Right lobe of liver (tissue), 4 donors: ENCODE measurements around the gene CEP89.

Experiments
- CTCF ChIP-seq, 4 donors: fragments of 200-600 bp in 3 of 4; fragments of 450-650 bp in 1 of 4; IDR thresholded peaks; one replicate each; pipeline versions ENCODE4 v1.5.1 to v1.8.0; 2016 to 2022; ENCODE audit warnings: antibody characterized with exemption in 4 of 4, mild to moderate bottlenecking in 2 of 4
- POLR2A ChIP-seq: fragments of 450-650 bp; IDR thresholded peaks from one replicate; pipeline ENCODE4 v1.6.1; 2017; ENCODE audit warnings: antibody characterized with exemption, mild to moderate bottlenecking
- donor health status: DM: no; HTN: no; CAD: no.
- donor health status: DM: no; HTN: no; CAD: no.
- donor health status: DM: no; HTN: yes; CAD: no.

- TF ChIP-seq CTCF (IDR thresholded peaks at IDR 0.05): no peak
- TF ChIP-seq POLR2A: no peak
Measured at GRCh38 chr19:32879741-32880140, 92.0 kb downstream of the CEP89 start.
